NCI-H82 treated with DMSO at 0.1 percent for 48 hours (cell line): Measurements from ENCODE around the gene CERS1.

Experiments used
- DNase-seq: peaks from one replicate; lab custom pipeline; 2025; ENCODE audit not compliant: unreplicated experiment; lab: John Stamatoyannopoulos, UW

The CERS1 gene

GRCh38 chr19:18858906-18859646, 36.9 kb downstream of the CERS1 start:
- DNase-seq = no peak

- DNase-seq = no peak
Observed at GRCh38 chr19:18857223-18857622, 38.7 kb downstream of the CERS1 start.

GRCh38 chr19:18856385-18857126, 39.4 kb downstream of the CERS1 start:
- no peak for DNase-seq

- no peak for DNase-seq
Observed at GRCh38 chr19:18855647-18856384, 40.1 kb downstream of the CERS1 start.

GRCh38 chr19:18854982-18855381, 41.0 kb downstream of the CERS1 start:
- no peak for DNase-seq

- DNase-seq = no peak
Observed at GRCh38 chr19:18853755-18854427, 42.1 kb downstream of the CERS1 start.

GRCh38 chr19:18852648-18853047, 43.3 kb downstream of the CERS1 start:
- DNase-seq = no peak

GRCh38 chr19:18851673-18852325, 44.2 kb downstream of the CERS1 start:
- no peak for DNase-seq

GRCh38 chr19:18850471-18851375, 45.2 kb downstream of the CERS1 start:
- DNase-seq = no peak

- DNase-seq = no peak
Observed at GRCh38 chr19:18849838-18850400, 46.0 kb downstream of the CERS1 start.

GRCh38 chr19:18848878-18849661, 46.9 kb downstream of the CERS1 start:
- no peak for DNase-seq

GRCh38 chr19:18847549-18848463, 48.2 kb downstream of the CERS1 start:
- no peak for DNase-seq

GRCh38 chr19:18846862-18847548, 49.0 kb downstream of the CERS1 start:
- DNase-seq = peak; percentile 9

- DNase-seq = no peak
Observed at GRCh38 chr19:18845961-18846360, 50.0 kb downstream of the CERS1 start.

- no peak for DNase-seq
Observed at GRCh38 chr19:18844806-18845329, 51.1 kb downstream of the CERS1 start.

GRCh38 chr19:18843960-18844359, 52.0 kb downstream of the CERS1 start:
- DNase-seq = no peak

GRCh38 chr19:18842166-18842565, 53.8 kb downstream of the CERS1 start:
- DNase-seq = no peak
